HG02759 (cell line): ENCODE results near the gene CCIN.
A peak's percentile ranks its signal among the peaks of the same experiment; 100 is the strongest.

Experiments
- ATAC-seq: cut with Tn5 transposase; IDR thresholded peaks from one replicate; pipeline ENCODE4 v1.9.1; 2021; ENCODE audit warnings: mild to moderate bottlenecking, moderate library complexity; ENCODE audit not compliant: unreplicated experiment

CCIN gene

GRCh38 chr9:36140086-36141084 is 28.8 kb upstream of the CCIN start:
- no peak for ATAC-seq

- no peak for ATAC-seq
Measured at GRCh38 chr9:36141288-36141687, 27.9 kb upstream of the CCIN start.

GRCh38 chr9:36141761-36142160 is 27.4 kb upstream of the CCIN start:
- no peak for ATAC-seq

- ATAC-seq = no peak
Measured at GRCh38 chr9:36142510-36143244, 26.5 kb upstream of the CCIN start.

- no peak for ATAC-seq
Measured at GRCh38 chr9:36143245-36143641, 25.9 kb upstream of the CCIN start.

- no peak for ATAC-seq
Measured at GRCh38 chr9:36144309-36145232, 24.6 kb upstream of the CCIN start.

- no peak for ATAC-seq
Measured at GRCh38 chr9:36145970-36146369, 23.2 kb upstream of the CCIN start.

GRCh38 chr9:36146651-36147050 is 22.5 kb upstream of the CCIN start:
- no peak for ATAC-seq

- no peak for ATAC-seq
Measured at GRCh38 chr9:36147441-36148175, 21.6 kb upstream of the CCIN start.

- peak; percentile 39 for ATAC-seq
Measured at GRCh38 chr9:36148311-36149051, 20.7 kb upstream of the CCIN start.

- no peak for ATAC-seq
Measured at GRCh38 chr9:36149197-36149596, 20.0 kb upstream of the CCIN start.

- no peak for ATAC-seq
Measured at GRCh38 chr9:36150574-36151315, 18.4 kb upstream of the CCIN start.

- peak; percentile 87 for ATAC-seq
Measured at GRCh38 chr9:36151316-36152210, 17.6 kb upstream of the CCIN start.

- ATAC-seq = no peak
Measured at GRCh38 chr9:36152741-36153438, 16.3 kb upstream of the CCIN start.

- ATAC-seq = no peak
Measured at GRCh38 chr9:36153746-36154145, 15.4 kb upstream of the CCIN start.

GRCh38 chr9:36154331-36154952 is 14.7 kb upstream of the CCIN start:
- no peak for ATAC-seq

- ATAC-seq = no peak
Measured at GRCh38 chr9:36156116-36156515, 13.1 kb upstream of the CCIN start.
